ENCODE results near the gene FGGY.

FGGY gene

DNA sequence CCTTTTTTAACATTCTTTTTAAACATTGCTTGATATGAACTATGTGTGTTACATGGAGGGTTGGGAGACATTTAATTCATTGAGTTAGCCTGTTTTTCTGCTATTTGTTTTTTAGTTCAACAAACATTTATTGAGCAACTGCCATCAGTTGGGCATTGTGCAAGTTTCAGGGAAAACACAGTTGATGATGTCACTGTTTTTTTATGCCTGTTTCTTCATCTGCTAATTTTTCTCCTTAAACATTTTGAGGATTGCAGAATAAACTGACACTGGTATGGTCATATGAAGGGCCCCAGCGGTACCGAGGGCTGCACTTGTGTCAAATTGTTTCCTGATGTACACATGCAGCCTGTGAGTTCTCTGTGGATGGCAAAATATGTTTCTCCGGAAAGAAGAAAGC lies 253.0 kb downstream of the FGGY start:
- in situ Hi-C loops (cut with HindIII; ENCODE audit: low sequenced_read_pairs) = no loop called here
- TF ChIP-seq, protein P1, sequence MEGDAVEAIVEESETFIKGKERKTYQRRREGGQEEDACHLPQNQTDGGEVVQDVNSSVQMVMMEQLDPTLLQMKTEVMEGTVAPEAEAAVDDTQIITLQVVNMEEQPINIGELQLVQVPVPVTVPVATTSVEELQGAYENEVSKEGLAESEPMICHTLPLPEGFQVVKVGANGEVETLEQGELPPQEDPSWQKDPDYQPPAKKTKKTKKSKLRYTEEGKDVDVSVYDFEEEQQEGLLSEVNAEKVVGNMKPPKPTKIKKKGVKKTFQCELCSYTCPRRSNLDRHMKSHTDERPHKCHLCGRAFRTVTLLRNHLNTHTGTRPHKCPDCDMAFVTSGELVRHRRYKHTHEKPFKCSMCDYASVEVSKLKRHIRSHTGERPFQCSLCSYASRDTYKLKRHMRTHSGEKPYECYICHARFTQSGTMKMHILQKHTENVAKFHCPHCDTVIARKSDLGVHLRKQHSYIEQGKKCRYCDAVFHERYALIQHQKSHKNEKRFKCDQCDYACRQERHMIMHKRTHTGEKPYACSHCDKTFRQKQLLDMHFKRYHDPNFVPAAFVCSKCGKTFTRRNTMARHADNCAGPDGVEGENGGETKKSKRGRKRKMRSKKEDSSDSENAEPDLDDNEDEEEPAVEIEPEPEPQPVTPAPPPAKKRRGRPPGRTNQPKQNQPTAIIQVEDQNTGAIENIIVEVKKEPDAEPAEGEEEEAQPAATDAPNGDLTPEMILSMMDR (IDR thresholded peaks at IDR 0.05; ENCODE audit: low read depth, low read length, missing control alignments) = no peak
- no peak overlapping the region for H3K4me3 ChIP-seq (ENCODE audit: low read depth, low read length)
- no peak for DNase-seq (ENCODE audit: low read depth)

DNA sequence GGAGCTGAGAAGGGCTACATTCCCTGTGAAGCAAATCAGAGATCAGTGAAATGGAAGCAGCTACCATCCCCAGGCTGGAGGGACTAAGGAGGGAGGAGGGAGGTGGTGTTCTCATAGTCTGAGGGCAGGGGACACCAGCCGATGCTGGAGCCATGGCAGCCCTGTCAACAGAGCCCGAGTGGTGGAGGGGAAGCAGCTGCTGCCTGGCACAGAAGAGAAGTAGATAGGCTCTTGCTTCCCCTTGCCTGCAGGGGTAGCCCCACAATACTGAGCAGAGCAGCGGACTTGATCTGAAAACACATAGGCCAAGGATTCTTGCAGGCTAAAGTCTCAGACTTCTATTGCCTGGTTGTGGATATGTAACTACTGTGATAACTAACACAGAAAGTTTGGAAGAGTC lies 255.1 kb downstream of the FGGY start:
- in situ Hi-C loops (cut with HindIII; ENCODE audit: low sequenced_read_pairs) = no loop called here
- TF ChIP-seq, protein P1 (IDR thresholded peaks at IDR 0.05; ENCODE audit: low read depth, low read length, missing control alignments) = no peak
- no peak for DNase-seq (ENCODE audit: low read depth)
- no peak overlapping the region for H3K4me3 ChIP-seq (ENCODE audit: low read depth, low read length)

DNA sequence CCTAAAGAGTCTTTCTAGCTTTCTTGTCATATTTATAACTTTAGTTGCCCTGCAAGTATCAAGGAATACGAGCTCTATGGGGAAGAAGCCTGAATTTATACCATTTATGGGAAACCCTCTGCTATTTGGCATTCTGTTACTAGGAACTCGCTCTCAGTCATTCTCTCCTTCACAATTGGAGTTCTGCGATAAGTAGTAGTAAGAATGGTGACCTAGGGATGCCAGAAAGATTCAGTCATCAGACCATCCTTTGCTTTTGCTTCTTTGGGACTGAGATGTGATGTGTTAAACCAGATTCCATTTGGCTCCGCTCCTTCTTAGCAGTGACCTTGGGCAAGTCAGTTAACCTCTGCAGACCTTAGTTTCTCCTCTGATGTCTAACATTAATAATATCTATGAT lies 256.5 kb downstream of the FGGY start:
- in situ Hi-C loops (cut with HindIII; ENCODE audit: low sequenced_read_pairs) = no loop called here
- DNase-seq (ENCODE audit: low read depth) = no peak
- no peak overlapping the region for H3K4me3 ChIP-seq (ENCODE audit: low read depth, low read length)
- TF ChIP-seq, protein P1 (IDR thresholded peaks at IDR 0.05; ENCODE audit: low read depth, low read length, missing control alignments) = no peak

DNA sequence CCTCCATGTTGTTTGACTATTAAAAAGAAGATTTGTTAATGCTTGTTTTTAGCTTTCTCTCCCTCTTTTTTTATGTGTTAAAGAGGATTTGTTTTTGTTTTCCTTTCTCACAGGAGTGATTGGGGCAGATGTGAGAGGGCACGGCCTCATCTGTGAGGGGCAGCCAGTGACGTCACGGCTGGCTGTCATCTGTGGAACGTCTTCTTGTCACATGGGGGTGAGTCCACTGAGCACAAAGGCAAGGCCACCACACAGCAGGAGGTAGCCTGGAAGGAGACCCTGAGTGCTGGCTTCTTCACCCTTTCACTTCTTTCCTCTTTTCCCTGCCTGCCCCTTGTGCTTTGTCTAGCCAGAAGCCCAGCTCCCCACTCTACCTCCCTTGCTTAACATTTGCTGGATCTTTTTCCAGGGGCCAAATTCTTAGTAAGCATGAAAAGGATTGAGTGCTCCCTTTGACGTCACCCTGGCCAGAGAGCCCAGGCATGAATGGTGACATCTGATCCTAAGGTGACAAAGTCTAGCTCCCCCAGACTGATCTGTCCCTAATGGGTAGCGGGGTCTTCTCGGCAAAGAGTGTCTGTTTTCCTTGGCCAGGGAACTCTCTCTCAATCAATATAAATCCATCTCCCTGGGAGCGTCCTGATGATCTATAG lies 257.2 kb downstream of the FGGY start:
- TF ChIP-seq, protein P1 (IDR thresholded peaks at IDR 0.05; ENCODE audit: low read depth, low read length, missing control alignments) = no peak
- DNase-seq (ENCODE audit: low read depth) = no peak
- H3K4me3 ChIP-seq (ENCODE audit: low read depth, low read length) = no peak overlapping the region
- in situ Hi-C loops (cut with HindIII; ENCODE audit: low sequenced_read_pairs) = no loop called here

DNA sequence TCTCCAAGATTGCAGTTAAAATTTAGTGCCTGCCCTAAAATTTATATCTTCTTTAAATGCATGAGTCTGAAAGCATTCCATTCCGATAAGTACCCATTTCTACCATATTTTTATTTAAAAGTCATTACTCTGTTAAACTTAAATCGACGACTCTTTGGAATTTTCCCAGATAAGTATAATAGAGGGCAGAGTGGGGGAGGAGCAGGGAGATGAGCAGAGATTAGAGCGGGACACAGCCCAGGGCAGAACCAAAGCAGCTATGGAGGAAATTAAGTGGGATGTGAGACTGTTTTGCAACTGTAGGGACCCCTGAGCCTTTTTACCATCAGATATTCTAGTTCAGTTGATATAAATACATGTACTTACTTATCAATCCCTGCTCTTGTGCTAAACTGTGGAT lies 257.9 kb downstream of the FGGY start:
- TF ChIP-seq, protein P1 (IDR thresholded peaks at IDR 0.05; ENCODE audit: low read depth, low read length, missing control alignments) = no peak
- in situ Hi-C loops (cut with HindIII; ENCODE audit: low sequenced_read_pairs) = no loop called here

DNA sequence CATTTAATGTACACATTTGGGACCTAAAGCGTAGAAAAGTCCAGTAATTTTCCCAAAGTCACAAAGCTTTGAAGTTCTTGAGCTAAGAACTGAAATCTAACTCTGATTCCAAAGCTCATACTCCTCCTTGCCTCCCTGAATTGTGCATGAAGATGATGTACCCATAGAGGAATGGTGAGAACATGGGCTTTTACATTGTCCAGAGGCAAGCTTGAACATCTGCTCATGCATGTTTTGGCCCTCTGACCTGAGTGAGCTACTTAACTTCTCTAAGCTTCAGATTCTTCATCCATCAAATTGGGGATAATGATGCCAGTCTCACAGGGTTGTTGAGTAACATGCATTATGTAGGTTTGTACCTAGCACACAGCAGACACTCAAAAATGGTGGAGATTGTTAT lies 259.5 kb downstream of the FGGY start:
- in situ Hi-C loops (cut with HindIII; ENCODE audit: low sequenced_read_pairs) = no loop called here
- no peak overlapping the region for H3K4me3 ChIP-seq (ENCODE audit: low read depth, low read length)
- no peak for DNase-seq (ENCODE audit: low read depth)
- TF ChIP-seq, protein P1 (IDR thresholded peaks at IDR 0.05; ENCODE audit: low read depth, low read length, missing control alignments) = no peak

More for the DNA sequence above, 257.9 kb downstream of the FGGY start:
- no peak for DNase-seq (ENCODE audit: low read depth)
- H3K4me3 ChIP-seq (ENCODE audit: low read depth, low read length) = no peak overlapping the region
